ENCODE results near the gene GSTO2.

Gene GSTO2

DNA sequence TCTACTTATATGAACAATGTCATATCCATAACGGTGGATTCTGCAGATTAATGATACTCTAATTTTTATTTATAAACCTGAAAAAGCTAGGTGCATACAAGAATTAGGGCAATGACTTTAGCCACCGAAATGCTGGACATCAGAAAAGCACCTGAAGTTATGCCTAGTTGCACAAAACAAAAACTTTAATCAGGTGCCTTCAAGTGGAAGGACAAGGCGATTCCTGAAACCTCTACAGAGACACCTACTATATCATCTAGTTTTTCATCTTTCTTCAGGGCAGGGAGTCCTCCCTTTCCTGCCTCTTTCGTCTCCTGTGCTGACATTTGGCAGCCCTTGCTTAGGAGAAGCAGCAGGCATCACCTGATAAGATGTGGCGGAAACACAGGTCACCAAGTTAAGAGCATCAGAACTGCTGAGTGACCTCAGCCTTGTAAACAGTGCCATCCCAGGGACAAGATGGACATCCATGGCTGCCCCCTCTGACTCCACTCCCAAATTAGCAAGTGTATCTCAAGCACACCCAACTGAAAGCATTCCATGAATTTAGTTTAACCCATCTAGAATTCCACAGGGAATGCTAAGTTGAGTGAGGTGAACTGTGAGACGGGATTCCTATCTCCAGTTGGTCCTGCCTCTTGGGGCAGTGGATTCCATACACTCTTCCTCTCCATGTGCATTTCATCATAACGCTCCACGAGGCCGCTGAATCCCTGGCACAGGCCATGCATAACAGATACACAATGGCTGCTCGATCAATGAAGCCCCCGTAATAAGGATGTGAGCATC is 63.5 kb downstream of the GSTO2 start:
- H2AFZ ChIP-seq (ENCODE audit: low read depth, low read length), result no peak overlapping the region
- H3K36me3 ChIP-seq (ENCODE audit: insufficient read depth, low read length), result no peaks in the 10 kb centered on the region
- H3K9me3 ChIP-seq (ENCODE audit: low read length), result no peaks in the 10 kb centered on the region
- peaks cover 55% of the 10 kb centered on the region for H3K4me1 ChIP-seq (ENCODE audit: insufficient read depth, low read length)
- peaks cover 36% of the 10 kb centered on the region for H3K27me3 ChIP-seq (ENCODE audit: insufficient read depth, low read length)
- no peak overlapping the region for H3K4me3 ChIP-seq (ENCODE audit: low read length)

DNA sequence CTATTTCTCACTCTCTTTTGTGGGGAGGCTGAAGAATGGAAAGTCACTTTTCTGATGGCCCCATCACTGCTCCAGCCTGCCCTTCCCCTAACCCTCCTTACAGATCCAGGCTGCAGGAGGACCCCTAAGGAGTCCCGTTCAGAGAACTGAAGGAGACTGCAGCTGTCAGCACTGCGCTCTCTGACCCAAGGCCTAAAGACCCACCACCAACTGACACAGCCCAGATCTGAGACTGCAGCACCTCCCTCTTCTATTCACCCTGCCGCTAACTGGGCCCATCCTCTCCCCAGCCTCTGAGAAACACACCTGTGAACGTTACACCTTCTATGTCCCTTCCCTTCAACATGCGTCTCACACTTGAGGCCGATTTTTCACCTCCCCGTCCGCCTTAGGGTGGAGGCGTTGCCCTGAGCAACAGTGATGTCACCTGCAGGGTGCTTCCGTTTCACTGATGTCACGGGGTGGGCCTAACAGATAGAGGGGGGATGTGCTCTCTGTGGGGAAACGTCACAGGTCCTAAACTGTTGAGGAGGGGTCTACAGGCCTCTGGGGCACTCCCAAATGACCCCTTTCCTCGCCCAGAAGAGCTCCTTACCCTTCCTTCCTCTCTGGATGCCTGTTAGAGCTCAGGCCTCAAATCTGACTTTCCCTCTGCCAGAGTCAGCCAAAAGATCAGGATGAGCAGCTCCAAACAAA is 64.2 kb downstream of the GSTO2 start:
- Histone ChIP-seq H3K4me1 (ENCODE audit: insufficient read depth, low read length) (peaks cover 51% of the 10 kb centered on the region), H3K9me3 (ENCODE audit: low read length) (no peaks in the 10 kb centered on the region), H2AFZ (ENCODE audit: low read depth, low read length) (no peak overlapping the region), H3K36me3 (ENCODE audit: insufficient read depth, low read length) (no peaks in the 10 kb centered on the region), H3K4me3 (ENCODE audit: low read length) (no peak overlapping the region), H3K27me3 (ENCODE audit: insufficient read depth, low read length) (peaks cover 36% of the 10 kb centered on the region)

DNA sequence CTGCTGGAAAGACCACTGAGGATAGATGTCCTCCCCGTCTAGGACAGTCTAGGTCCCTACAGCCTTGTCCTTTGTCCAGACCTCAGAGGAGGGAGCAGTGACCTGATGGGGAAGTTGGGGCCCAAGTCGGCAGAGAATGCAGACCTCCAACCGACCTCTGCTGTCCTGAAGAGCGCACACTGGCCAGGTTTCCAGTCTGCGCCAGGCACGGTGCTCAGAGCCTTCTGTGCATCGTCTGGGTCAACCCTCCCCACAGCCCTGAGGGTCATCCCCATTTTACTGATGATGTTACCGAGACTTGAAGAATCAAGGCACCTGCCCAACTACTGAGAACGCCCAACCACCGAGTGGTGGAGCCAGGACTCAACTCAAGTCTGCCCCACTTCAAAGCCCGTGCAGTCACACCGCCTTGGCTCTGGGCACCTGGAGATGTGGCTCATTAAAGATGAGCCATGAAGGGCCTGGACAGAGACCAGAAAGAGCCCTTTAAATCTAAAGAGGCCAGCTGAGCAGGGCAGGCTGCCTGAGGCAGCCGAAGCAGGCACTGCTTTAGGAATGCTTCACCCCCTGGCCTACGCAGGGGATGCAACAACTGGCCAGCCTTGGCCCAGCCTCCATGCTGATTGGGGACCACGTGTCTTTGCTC is 64.9 kb downstream of the GSTO2 start:
- H3K36me3 ChIP-seq (ENCODE audit: insufficient read depth, low read length), result no peaks in the 10 kb centered on the region
- no peak overlapping the region for H2AFZ ChIP-seq (ENCODE audit: low read depth, low read length)
- no peaks in the 10 kb centered on the region for H3K9me3 ChIP-seq (ENCODE audit: low read length)
- H3K27me3 ChIP-seq (ENCODE audit: insufficient read depth, low read length), result peaks cover 36% of the 10 kb centered on the region
- no peak overlapping the region for H3K4me3 ChIP-seq (ENCODE audit: low read length)
- peaks cover 47% of the 10 kb centered on the region for H3K4me1 ChIP-seq (ENCODE audit: insufficient read depth, low read length)

DNA sequence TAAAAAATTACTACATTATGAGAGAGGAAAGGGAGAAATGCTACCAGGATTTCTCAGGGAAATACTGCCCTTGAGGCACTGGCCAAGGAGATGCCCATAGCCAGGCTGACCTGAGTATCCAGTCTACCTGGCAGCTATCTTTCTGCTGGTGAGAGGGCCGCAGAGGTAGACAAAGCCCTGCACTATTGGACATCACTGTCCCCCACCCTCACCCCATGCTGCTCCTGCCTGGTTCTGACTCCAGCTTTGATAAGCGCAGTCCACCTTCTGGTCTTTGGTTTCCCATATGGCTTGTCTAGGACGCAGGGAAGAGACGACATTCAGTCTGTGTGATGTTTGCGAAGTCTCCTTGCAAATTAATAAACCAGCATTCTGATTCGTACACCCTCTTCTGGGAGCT is 65.6 kb downstream of the GSTO2 start:
- Histone ChIP-seq H2AFZ (ENCODE audit: low read depth, low read length) (no peak overlapping the region), H3K27me3 (ENCODE audit: insufficient read depth, low read length) (peaks cover 42% of the 10 kb centered on the region), H3K4me1 (ENCODE audit: insufficient read depth, low read length) (peaks cover 40% of the 10 kb centered on the region), H3K9me3 (ENCODE audit: low read length) (no peaks in the 10 kb centered on the region), H3K4me3 (ENCODE audit: low read length) (no peak overlapping the region), H3K36me3 (ENCODE audit: insufficient read depth, low read length) (no peaks in the 10 kb centered on the region)

DNA sequence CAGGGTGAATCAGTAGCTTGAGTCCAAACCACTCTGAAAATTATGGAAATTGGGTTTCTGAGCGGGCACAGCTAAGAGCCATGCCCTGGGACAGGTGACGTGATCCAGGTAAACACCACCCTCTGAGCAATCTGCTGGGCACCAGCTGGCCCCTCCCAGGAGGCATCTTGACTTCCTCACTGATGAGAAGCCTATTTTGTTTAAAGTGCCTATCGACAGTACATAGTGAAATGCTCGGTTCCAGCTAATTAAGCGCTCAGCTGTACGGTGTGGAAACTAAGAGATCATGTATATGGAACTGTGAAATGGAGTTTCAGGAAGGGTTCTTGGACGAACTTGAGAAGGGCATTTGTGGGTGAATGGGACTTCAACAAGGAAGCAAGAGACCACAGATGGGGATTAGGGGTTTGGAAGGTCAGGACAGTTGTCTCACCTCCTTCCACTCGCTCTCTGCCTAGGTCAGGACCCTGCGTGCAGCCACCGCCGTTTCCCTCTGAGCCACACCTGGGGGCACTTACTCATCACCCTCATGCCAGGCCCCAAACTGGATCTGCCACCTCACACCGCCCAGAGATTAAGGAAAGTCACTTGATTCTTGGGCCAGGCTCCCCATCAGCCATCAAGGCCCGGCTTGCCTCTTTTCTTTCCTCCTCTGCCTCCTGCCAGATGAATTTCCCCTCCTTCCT is 66.1 kb downstream of the GSTO2 start:
- no peaks in the 10 kb centered on the region for H3K36me3 ChIP-seq (ENCODE audit: insufficient read depth, low read length)
- no peak overlapping the region for H2AFZ ChIP-seq (ENCODE audit: low read depth, low read length)
- H3K9me3 ChIP-seq (ENCODE audit: low read length), result no peaks in the 10 kb centered on the region
- H3K4me3 ChIP-seq (ENCODE audit: low read length), result no peak overlapping the region
- H3K4me1 ChIP-seq (ENCODE audit: insufficient read depth, low read length), result peaks cover 34% of the 10 kb centered on the region
- H3K27me3 ChIP-seq (ENCODE audit: insufficient read depth, low read length), result peaks cover 39% of the 10 kb centered on the region

DNA sequence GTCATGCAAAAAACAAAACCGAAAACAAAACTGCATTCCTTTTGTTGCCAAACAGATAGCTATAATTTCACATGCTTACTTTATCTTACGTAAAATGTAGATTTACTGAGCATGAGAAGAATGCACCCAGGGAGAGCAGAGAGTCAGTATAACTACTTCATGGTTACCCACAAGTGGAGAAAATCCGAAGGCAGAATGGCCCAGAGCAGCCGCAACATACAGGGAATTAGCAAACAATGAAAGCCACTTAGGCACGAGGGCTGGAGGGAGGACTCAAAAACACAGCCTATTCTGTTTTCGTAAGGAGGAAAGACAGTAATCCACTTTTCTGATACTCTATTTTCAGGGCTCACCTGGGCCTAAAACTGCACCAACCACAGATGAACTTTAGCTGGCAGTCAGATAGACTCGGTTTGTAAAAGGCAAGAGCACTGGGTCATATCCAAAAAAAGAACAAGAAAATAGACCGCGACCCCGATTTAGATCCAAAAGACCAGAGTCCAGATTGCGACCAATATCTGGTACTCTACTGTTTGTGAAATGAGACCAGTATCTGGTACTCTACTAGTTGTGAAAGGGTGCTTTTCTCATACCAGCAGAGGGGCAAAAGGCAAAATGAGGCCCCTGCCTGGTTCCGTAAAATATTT is 68.0 kb downstream of the GSTO2 start:
- H3K4me3 ChIP-seq (ENCODE audit: low read length), result peak overlapping the region; percentile 67
- no peaks in the 10 kb centered on the region for H3K9me3 ChIP-seq (ENCODE audit: low read length)
- H3K4me1 ChIP-seq (ENCODE audit: insufficient read depth, low read length), result peaks cover 16% of the 10 kb centered on the region
- H2AFZ ChIP-seq (ENCODE audit: low read depth, low read length), result no peak overlapping the region
- H3K36me3 ChIP-seq (ENCODE audit: insufficient read depth, low read length), result no peaks in the 10 kb centered on the region
- peaks cover 29% of the 10 kb centered on the region for H3K27me3 ChIP-seq (ENCODE audit: insufficient read depth, low read length)

DNA sequence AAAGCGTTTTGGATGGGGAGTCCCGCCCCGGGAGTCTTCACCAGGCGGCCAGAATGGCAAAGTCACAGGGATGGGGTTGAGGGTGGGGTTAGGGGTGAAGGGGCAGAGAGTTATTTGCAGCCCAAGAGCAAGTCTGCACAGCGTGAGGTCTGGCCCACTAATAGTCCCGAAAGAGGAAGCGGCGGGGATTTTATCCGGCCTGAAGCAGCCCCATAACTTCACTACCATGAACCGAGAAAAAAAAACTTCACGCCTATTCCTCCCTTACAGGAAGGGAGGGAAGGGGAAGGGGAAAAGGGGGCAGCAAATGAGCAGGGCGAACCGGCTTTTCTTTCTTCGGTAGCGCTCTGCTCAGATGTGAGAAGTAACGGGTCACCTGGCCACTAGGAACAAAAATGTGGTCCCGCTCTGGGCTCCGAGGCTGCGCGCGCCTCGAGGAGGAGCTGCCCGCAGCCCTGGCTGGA is 68.6 kb downstream of the GSTO2 start:
- Histone ChIP-seq H2AFZ (ENCODE audit: low read depth, low read length) (peak overlapping the region; percentile 92), H3K27me3 (ENCODE audit: insufficient read depth, low read length) (peaks cover 25% of the 10 kb centered on the region), H3K36me3 (ENCODE audit: insufficient read depth, low read length) (no peaks in the 10 kb centered on the region), H3K4me1 (ENCODE audit: insufficient read depth, low read length) (peaks cover 14% of the 10 kb centered on the region), H3K4me3 (ENCODE audit: low read length) (peak overlapping the region; percentile 67), H3K9me3 (ENCODE audit: low read length) (no peaks in the 10 kb centered on the region)

DNA sequence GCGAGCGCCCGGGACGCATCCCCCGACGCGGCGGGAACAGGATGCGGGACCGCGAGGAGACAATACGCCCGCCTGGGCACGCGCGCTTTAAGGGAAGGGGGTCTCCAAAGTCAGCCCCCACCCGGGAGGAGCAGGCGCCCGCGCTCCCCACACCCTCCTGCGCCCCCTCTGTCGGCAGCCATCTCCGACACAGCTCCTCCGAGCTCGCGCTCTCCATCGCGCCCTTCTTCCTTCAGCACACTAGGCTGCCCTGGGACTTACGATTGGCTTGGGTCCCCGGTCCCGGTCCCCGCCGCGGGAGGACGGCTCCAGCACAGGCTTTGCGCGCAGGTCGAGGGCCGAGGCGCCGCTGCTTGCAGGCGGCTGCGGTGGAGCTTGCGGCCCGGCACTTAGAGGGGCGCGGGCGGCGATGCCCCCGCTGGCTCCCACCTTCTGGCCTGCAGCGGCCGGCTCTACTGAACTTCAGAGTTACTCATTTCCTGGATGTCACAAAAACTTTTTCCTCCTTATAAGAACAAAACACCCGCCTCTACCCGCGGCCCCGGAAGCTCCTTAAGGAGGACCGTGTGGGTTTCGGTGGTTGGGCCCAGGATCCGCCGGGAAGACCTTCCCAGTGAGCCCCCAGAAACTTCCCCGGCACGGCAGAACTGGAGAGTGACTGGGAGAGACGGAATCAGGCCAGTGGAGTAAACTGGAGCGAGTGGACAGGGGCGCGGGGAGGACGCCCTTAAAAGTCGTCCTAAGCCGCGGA is 69.2 kb downstream of the GSTO2 start, which contains the start of gene ITPRIP:
Gene ITPRIP, minus strand, starts transcription at position 481 of the 751 bp plus-strand sequence. CDS start 22,414 bp downstream, outside the sequence.
- Histone ChIP-seq H3K4me1 (ENCODE audit: insufficient read depth, low read length) (peaks cover 18% of the 10 kb centered on the region), H3K36me3 (ENCODE audit: insufficient read depth, low read length) (no peaks in the 10 kb centered on the region), H2AFZ (ENCODE audit: low read depth, low read length) (peak within 1 kb of the TSS; percentile 92), H3K4me3 (ENCODE audit: low read length) (peak within 1 kb of the TSS; percentile 67), H3K9me3 (ENCODE audit: low read length) (no peaks in the 10 kb centered on the region), H3K27me3 (ENCODE audit: insufficient read depth, low read length) (peaks cover 24% of the 10 kb centered on the region)

DNA sequence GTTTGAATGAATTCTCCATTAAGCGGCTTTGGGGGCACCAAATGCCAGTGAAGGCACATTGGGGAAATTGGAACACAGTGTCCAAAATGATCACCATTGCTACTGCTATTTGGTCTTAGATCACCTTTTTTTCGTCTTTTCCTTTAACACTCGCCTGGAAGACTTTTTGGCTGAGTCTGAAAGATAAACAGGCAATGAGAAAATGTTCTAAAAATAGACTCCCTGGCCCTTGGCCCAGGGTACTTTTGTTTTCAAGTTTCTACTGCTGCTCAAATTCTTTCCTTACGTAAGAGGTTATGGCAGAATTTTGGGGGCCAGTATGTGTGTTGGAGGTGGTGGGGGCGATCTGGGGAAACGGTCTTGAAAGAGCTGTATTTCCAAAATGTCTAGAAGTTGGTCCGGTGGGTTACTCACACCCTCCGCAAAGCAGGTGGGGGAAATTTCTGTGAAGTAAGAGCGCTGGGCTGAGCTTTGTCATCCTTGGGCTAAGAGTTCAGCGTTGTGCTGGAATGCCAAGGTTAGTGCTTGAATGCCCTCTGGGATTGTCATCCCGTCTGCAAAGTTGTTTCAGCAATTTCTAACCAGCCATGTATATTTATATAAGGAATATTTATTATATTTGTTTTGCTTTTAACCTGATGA is 70.6 kb downstream of the GSTO2 start:
- H3K4me1 ChIP-seq (ENCODE audit: insufficient read depth, low read length), result peaks cover 18% of the 10 kb centered on the region
- H3K27me3 ChIP-seq (ENCODE audit: insufficient read depth, low read length), result peaks cover 24% of the 10 kb centered on the region
- no peak overlapping the region for H2AFZ ChIP-seq (ENCODE audit: low read depth, low read length)
- H3K36me3 ChIP-seq (ENCODE audit: insufficient read depth, low read length), result no peaks in the 10 kb centered on the region
- no peaks in the 10 kb centered on the region for H3K9me3 ChIP-seq (ENCODE audit: low read length)
- H3K4me3 ChIP-seq (ENCODE audit: low read length), result peak overlapping the region; percentile 67

DNA sequence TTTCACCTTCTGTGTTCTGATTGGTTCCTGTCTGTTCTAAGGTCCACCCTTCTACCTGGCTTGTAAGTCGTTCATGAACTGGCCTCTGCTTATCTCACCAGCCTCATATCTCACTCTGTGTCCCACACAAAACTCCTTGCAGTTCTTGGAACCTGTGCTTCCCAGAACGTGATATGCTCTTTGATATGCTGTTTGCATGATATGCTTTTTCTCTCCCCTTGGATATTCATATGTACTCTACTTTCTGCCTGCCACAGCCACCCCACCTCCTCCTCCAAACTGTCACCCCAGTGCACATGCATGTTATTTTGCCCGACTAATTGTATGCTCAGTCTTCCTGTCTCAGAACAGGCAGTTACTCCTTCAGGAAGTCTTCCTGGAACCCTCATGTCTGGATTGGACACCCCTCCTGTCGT is 71.1 kb downstream of the GSTO2 start:
- no peak overlapping the region for H3K4me3 ChIP-seq (ENCODE audit: low read length)
- no peaks in the 10 kb centered on the region for H3K36me3 ChIP-seq (ENCODE audit: insufficient read depth, low read length)
- H3K4me1 ChIP-seq (ENCODE audit: insufficient read depth, low read length), result peaks cover 18% of the 10 kb centered on the region
- no peaks in the 10 kb centered on the region for H3K9me3 ChIP-seq (ENCODE audit: low read length)
- H3K27me3 ChIP-seq (ENCODE audit: insufficient read depth, low read length), result peaks cover 24% of the 10 kb centered on the region
- H2AFZ ChIP-seq (ENCODE audit: low read depth, low read length), result no peak overlapping the region

DNA sequence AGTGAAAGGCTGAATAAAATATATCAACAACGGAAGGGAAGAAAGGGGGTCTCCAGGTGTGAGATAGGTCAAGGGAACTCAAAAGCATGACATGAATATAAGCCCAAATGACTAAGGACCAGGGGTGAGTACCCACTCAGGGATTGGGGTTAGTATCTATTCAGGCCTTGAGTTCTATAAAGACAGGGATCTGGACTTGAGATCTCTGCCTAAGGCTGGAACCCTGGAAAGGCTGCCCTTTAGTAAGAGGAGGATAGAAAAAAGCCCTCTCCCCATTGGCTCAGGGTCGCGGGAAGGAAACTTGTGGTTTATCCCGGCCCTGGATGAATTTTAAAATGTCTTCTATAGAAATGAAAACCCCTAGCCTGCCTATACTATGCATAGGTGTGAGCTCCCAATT is 71.7 kb downstream of the GSTO2 start:
- no peaks in the 10 kb centered on the region for H3K36me3 ChIP-seq (ENCODE audit: insufficient read depth, low read length)
- no peak overlapping the region for H2AFZ ChIP-seq (ENCODE audit: low read depth, low read length)
- peaks cover 18% of the 10 kb centered on the region for H3K4me1 ChIP-seq (ENCODE audit: insufficient read depth, low read length)

More for the DNA sequence above, 71.7 kb downstream of the GSTO2 start:
- Histone ChIP-seq H3K27me3 (ENCODE audit: insufficient read depth, low read length) (peaks cover 24% of the 10 kb centered on the region), H3K9me3 (ENCODE audit: low read length) (no peaks in the 10 kb centered on the region), H3K4me3 (ENCODE audit: low read length) (no peak overlapping the region)

Data from neuron (in vitro differentiated cells).